ENCODE results near the gene ARFGEF2.

Gene ARFGEF2

DNA sequence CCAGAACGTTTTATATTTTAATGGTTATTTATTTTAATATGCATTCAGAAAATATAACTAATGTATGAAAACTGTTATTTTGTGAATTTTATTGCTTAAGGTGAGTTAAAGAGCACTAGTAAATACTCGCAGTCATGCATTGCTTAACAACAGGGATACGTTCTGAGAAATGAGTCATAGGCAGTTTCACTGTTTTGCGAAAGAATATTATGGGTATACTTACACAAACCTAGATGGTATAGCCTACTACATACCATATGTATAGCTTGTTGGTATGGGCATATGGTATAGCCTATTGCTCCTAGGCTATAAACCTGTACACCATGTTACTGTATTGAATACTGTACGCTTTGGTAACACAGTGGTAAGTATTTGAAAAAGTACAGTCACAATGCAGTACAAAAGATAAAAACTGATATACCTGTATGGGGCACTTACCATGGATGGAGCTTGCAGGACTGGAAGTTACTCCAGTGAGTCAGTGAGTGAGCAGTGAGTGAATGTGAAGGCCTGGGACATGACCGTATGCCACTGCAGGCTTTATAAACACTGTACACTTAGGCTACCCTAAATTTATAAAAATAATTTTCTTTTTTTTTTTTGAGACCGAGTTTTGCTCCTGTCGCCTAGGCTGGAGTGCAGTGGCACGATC is 38.5 kb downstream of the ARFGEF2 start:
- no peak overlapping the region for H3K27ac ChIP-seq
- H3K36me3 ChIP-seq: peaks cover 57% of the 10 kb centered on the region
- H3K4me3 ChIP-seq (ENCODE audit: low read depth, low read length): no peak overlapping the region
- DNase-seq: no peak
- H3K9me3 ChIP-seq (ENCODE audit: severe bottlenecking): no peaks in the 10 kb centered on the region
- TF ChIP-seq, protein P1, sequence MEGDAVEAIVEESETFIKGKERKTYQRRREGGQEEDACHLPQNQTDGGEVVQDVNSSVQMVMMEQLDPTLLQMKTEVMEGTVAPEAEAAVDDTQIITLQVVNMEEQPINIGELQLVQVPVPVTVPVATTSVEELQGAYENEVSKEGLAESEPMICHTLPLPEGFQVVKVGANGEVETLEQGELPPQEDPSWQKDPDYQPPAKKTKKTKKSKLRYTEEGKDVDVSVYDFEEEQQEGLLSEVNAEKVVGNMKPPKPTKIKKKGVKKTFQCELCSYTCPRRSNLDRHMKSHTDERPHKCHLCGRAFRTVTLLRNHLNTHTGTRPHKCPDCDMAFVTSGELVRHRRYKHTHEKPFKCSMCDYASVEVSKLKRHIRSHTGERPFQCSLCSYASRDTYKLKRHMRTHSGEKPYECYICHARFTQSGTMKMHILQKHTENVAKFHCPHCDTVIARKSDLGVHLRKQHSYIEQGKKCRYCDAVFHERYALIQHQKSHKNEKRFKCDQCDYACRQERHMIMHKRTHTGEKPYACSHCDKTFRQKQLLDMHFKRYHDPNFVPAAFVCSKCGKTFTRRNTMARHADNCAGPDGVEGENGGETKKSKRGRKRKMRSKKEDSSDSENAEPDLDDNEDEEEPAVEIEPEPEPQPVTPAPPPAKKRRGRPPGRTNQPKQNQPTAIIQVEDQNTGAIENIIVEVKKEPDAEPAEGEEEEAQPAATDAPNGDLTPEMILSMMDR (IDR thresholded peaks at IDR 0.05; ENCODE audit: low read depth, low read length): no peak
- H3K27me3 ChIP-seq (ENCODE audit: insufficient read depth, low read depth, severe bottlenecking): no peaks in the 10 kb centered on the region

DNA sequence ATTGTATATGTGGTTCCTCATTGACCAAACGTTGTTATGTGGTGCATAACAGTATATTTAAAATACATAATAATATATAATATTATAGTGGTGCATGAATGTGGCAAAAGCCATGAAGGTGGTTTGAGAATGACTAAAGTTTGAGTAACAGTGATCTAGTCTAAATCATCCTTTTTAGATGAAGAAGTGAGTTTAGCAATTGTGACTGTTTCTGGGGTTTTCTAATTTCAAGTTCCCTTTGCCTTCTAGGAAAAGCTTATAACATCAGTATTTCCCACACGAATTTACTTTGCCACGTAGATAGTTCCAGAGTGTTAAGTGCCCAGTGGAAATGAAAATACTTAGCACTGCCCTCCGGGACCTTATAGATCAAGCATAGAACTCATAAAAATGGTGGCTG is 40.9 kb downstream of the ARFGEF2 start:
- no peak overlapping the region for H3K27ac ChIP-seq
- H3K36me3 ChIP-seq: peaks cover 40% of the 10 kb centered on the region
- DNase-seq: no peak
- H3K9me3 ChIP-seq (ENCODE audit: severe bottlenecking): no peaks in the 10 kb centered on the region
- H3K27me3 ChIP-seq (ENCODE audit: insufficient read depth, low read depth, severe bottlenecking): no peaks in the 10 kb centered on the region
- no peak overlapping the region for H3K4me3 ChIP-seq (ENCODE audit: low read depth, low read length)
- TF ChIP-seq, protein P1 (IDR thresholded peaks at IDR 0.05; ENCODE audit: low read depth, low read length): no peak

DNA sequence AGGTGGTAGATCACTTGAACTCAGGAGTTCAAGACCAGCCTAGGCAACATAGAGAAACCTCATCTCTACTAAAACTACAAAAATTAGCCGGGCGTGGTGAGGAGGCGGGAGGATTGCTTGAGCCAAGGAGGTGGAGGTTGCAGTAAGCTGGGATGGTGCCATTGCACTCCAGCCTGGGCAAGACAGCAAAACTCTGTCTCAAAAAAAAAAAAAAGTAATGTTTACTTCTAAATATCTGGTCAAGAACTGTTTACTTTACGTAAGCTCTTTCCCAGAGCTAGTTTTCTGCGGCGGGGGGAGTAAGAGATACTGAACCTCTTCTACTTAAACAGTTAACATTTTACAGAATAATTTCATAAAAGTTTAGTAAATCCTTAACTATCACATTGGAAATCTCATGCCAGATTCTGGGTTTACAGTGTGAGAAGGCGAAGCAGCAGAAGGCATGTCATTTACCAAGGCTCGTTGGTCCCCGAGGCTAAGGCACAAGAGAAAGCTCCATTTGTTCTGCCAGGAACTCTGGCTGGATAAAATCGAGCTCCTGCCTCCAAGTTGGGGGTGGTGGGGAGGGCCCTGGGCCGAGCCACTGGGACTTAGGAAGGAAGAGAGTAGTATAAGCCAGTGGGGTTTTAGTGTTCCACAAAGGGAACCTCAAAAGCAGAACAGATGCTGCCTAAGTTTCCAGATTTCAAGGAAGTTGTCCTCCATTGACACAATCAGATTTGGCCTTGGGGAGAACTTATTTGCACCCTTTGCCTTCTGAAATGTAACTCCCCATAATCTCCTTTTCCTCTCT is 41.7 kb downstream of the ARFGEF2 start:
- Histone ChIP-seq H3K36me3 (peaks cover 32% of the 10 kb centered on the region), H3K27me3 (ENCODE audit: insufficient read depth, low read depth, severe bottlenecking) (no peaks in the 10 kb centered on the region), H3K4me3 (ENCODE audit: low read depth, low read length) (no peak overlapping the region), H3K27ac (no peak overlapping the region), H3K9me3 (ENCODE audit: severe bottlenecking) (no peaks in the 10 kb centered on the region)
- TF ChIP-seq, protein P1 (IDR thresholded peaks at IDR 0.05; ENCODE audit: low read depth, low read length): no peak
- no peak for DNase-seq

DNA sequence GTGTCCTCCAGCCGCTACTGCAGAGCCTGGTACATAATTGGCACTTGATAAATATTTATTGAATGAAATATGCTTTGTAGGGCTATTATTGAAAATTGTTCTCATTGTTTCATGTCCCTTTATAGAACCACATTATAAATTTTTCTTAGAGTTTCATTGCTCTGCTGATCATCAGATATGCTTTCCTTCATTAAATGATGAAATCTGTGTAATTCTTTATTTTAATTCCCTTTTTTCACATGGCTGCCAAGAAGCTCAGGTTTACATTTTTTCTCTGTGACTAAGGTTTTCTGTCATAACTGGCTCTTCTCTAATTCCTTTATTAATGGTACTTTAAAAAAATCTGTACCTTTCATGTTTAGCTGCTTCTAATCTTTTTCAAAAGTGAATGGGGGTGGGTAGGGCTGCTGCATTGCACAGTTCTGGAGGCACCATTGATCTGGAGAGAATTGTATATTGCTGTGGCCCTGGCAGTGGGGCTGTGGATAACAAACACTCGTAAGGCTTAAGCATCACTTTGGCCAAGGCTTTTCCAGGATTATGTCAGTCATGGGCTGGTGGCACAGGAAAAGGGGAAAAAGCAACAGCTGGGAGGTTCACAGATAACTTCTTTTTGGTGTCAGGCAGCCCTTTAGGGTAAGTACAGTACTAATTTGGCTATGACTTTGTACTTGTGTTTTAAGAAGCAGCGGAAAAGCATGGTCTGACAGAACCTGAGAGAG is 43.8 kb downstream of the ARFGEF2 start:
- TF ChIP-seq, protein P1 (IDR thresholded peaks at IDR 0.05; ENCODE audit: low read depth, low read length): no peak
- Histone ChIP-seq H3K9me3 (ENCODE audit: severe bottlenecking) (no peaks in the 10 kb centered on the region), H3K36me3 (peaks cover 36% of the 10 kb centered on the region), H3K27me3 (ENCODE audit: insufficient read depth, low read depth, severe bottlenecking) (no peaks in the 10 kb centered on the region), H3K4me3 (ENCODE audit: low read depth, low read length) (no peak overlapping the region), H3K27ac (no peak overlapping the region)
- peak; percentile 13 for DNase-seq

DNA sequence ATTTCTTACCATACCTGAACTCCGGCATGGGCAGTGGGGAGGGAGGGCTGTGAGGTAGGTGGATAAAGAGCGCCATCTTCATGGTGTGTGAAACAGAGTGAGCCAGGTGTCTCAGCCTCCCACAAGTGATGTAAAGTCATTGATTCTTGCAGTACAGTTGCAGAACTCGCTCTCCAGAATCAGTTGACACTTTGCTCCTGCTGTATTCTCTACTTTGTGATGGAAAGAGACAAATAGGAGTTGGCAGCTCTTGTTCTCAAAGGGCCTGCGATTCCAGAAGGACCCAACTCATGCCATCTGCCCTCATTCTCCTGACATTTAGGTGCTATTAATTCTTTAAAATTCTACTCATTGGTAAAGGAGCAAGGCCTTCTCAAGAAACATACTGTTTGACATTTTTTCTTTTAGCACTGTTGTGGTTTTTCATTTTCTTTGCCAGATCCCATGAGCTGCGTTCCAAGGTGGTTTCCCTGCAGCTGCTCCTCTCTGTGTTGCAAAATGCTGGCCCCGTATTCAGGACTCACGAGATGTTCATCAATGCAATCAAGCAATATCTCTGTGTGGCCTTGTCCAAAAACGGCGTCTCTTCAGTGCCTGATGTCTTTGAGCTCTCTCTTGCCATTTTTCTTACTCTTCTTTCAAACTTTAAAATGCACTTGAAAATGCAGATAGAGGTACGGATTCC is 49.3 kb downstream of the ARFGEF2 start:
- H3K27me3 ChIP-seq (ENCODE audit: insufficient read depth, low read depth, severe bottlenecking): no peaks in the 10 kb centered on the region
- TF ChIP-seq, protein P1 (IDR thresholded peaks at IDR 0.05; ENCODE audit: low read depth, low read length): 0 out of 2 replicates have a peak, but pooled peaks have one; percentile 12
- H3K9me3 ChIP-seq (ENCODE audit: severe bottlenecking): no peaks in the 10 kb centered on the region
- peaks cover 58% of the 10 kb centered on the region for H3K36me3 ChIP-seq
- H3K4me3 ChIP-seq (ENCODE audit: low read depth, low read length): no peak overlapping the region
- no peak overlapping the region for H3K27ac ChIP-seq
- no peak for DNase-seq

Data from WERI-Rb-1 (cell line).